Vagina (tissue), 2 donors: ENCODE results near the gene PTPA.

ENCODE experiments used
- POLR2A ChIP-seq, 2 donors: fragments of 450-650 bp; IDR thresholded peaks; one replicate each; pipeline ENCODE4 v1.6.1; 2017; ENCODE audit warnings: antibody characterized with exemption in 2 of 2, mild to moderate bottlenecking in 2 of 2, moderate library complexity in 2 of 2
- POLR2AphosphoS5 ChIP-seq, 2 donors: sonication (generic); formaldehyde crosslinking; IDR thresholded peaks; one replicate each; pipeline ENCODE4 v1.9.0; 2017; ENCODE audit warnings: antibody characterized with exemption in 2 of 2, mild to moderate bottlenecking in 2 of 2, low read depth in 1 of 2; ENCODE audit not compliant: insufficient read depth in 1 of 2
- TF ChIP-seq, protein P1 (sequence below), 3 experiments: fragments of 450-650 bp in 2 of 3; fragments of 200-600 bp in 1 of 3; sonication (generic) in 1 of 3; IDR thresholded peaks; one replicate each; pipeline ENCODE4 v1.5.1; 2017 to 2019; ENCODE audit warnings: antibody characterized with exemption in 3 of 3, mild to moderate bottlenecking in 2 of 3, moderate library complexity in 2 of 3

DNA sequence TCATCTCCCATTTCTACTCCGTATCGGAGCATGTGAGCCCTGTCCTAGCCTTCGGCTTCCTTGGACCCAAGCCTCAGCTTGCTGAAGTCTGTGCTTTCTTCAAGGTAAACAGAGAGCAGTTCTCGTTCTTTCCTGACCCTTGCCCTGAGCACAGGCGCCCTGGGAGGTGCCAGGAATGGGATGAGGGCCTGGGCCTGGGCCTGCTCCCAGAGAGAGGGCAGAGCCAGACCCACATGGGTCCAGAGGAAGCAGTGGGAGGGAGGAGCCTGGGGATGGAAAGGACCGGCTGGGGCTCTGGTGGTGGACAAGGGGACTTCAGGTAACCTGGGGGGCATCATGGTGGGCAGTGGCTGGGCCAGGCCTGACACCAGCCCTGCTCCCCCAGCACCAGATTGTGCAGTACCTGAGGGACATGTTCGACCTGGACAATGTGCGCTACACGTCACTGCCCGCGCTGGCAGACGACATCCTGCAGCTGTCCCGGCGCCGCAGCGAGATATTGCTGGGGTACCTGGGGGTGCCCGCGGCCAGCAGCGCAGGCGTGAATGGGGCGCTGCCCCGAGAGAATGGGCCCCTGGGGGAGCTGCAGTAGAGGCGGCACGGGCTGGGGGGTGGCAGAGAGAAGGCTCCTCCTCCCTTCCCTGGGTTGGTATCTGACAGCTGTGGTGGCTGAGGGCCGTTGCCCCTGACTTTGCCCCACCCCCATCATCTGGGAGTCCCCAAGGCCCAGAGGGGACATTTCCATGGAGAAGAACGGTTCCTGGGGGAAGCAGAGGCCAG is 41.2 kb upstream of the PTPA start:
- TF ChIP-seq, protein P1, sequence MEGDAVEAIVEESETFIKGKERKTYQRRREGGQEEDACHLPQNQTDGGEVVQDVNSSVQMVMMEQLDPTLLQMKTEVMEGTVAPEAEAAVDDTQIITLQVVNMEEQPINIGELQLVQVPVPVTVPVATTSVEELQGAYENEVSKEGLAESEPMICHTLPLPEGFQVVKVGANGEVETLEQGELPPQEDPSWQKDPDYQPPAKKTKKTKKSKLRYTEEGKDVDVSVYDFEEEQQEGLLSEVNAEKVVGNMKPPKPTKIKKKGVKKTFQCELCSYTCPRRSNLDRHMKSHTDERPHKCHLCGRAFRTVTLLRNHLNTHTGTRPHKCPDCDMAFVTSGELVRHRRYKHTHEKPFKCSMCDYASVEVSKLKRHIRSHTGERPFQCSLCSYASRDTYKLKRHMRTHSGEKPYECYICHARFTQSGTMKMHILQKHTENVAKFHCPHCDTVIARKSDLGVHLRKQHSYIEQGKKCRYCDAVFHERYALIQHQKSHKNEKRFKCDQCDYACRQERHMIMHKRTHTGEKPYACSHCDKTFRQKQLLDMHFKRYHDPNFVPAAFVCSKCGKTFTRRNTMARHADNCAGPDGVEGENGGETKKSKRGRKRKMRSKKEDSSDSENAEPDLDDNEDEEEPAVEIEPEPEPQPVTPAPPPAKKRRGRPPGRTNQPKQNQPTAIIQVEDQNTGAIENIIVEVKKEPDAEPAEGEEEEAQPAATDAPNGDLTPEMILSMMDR (IDR thresholded peaks at IDR 0.05), result no peak
- TF ChIP-seq POLR2A (IDR thresholded peaks at IDR 0.05), result no peak
- TF ChIP-seq POLR2AphosphoS5 (IDR thresholded peaks at IDR 0.05; ENCODE audit: insufficient read depth in 1 of 2, low read depth in 1 of 2), result no peak
